Stimulated activated CD4-positive, alpha-beta T cell treated with anti-CD3 and anti-CD28 coated beads, TNF-alpha, amount 100 ng/mL, for 24 hours (primary cell): Measurements from ENCODE around the gene EIPR1.

Experiments used
- DNase-seq, 3 experiments: peaks; one replicate each; pipeline ENCODE4 v3.0.0-alpha.2; 2020; ENCODE audit warnings: low read depth in 3 of 3

EIPR1 gene

GRCh38 chr2:3176869-3177255, 200.8 kb downstream of the EIPR1 start:
- DNase-seq = no peak

DNA sequence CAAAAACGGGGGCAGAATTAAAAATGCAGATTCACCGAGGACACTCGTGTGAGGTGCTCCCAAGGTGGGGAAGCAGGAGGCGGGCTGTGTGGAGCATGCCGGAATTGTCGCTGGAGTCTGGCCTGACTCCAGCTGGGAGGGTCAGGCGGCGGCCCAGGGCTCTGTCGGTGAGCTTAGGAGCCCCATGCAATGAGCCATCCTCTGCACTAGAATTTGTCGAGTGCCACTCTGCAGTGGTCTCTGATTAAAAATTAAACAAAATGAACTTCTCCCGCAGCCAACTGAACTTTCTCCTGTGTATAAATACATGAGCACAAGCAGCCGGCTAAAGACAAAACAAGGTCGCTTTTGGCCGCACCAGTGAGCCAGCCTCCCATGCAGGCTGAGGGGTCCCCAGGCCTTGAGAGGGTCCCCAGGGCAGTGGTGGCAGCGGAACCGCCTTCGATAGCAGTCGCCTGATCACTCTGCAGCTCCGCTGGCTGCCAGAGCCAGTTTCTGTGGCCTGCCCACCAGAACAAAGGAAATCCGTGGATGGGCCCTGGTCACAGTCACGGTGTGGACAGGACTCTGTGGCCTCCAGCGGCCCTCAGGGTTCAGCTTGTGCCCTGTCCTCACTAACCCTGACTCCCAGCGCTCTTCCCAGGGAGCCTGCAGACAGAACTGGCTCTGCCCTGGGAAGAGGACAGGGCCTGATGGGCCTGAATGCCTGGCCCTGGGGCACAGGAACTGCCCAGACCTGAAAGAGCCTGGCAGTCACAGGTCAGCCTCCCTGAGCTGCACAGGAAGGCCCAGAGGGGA, 201.3 kb downstream of the EIPR1 start:
- DNase-seq = no peak

DNA sequence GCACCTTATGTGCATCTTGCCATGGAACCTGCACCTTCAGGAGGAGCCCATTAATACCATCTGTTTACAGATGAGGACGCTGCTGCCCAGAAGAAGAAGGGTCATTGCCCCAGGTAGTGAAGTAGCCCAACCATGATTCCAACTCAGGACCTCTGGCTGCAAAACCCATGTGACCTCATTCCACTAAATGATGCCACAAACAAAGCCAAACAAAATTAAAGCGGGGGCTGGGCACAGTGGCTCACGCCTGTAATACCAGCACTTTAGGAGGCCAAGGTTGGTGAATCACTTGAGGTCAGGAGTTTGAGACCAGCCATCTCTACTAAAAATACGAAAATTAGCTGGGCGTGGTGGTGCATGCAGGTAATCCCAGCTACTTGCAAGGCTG, 202.1 kb downstream of the EIPR1 start:
- no peak for DNase-seq

GRCh38 chr2:3174626-3175567, 202.7 kb downstream of the EIPR1 start:
- DNase-seq = no peak

GRCh38 chr2:3173031-3173430, 204.6 kb downstream of the EIPR1 start:
- DNase-seq = no peak

DNA sequence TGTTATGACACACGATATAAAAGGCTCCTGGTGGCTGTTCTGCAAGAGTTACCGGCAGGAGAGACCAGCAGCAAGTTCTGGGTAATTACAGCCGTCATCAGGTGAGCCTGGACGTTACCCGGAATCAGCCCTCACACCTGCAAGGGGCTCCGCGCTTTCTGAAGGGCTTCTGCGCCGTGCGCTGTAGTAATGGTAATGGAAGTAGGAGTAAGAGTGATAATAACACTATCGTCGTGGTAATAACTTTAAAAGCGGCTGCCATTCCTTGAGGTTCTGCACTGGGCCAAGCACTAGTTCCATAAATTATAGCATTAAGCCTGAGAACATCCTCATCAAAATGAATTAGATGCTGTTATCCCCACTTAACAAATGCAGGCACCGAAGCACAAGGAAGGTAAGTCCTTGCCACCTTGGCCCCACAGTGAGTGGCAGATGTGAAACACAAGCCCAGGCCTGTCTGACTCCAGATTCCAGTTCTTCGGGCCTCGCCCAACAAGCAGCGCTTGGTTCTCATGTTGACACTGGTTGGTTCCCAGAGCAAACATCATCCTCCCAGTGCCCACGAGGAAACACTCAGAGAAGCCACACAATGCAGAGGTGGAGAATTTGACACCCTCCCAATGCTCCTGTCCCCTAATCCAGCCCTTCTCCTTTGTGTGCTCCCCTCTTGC, 205.2 kb downstream of the EIPR1 start:
- no peak for DNase-seq

- DNase-seq = no peak
These were observed 205.9 kb downstream of the EIPR1 start for GRCh38 chr2:3171564-3172264.

GRCh38 chr2:3170792-3171455, 206.7 kb downstream of the EIPR1 start:
- DNase-seq = no peak

DNA sequence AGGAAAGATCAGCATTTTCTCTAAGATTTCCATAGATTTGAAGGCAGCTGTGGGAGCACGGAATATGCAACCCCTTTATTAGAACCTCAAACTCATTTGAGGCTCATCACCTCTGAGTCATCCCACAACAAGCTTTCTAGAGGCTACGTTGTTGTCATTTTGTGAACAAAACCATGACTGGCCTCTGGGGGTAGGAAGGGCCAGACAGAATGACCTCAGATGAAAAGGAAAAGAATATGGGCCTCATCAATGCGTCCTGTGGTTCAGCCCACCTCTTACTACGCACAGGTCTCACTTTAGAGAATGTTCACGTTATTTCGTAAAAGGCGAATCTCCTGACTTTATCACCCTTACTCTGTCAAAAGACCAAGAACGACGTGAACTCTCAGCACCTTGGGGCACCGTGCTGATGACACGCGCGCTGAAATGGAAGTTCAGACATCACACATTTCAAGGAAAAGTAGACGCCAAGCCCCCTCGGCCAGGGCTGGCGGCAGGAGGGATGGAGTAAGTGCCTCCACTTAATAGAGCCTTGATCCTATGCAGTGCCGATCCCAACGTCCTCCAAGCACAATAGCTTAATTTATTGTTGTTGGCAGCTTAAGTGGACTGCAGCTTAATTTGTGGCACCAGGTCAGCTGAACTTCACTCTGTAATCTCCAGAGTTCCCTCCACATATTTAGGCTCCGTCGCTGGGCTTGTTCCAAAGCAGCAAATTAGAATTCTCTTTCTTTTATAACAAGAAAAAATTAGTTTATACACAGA, 208.3 kb downstream of the EIPR1 start:
- no peak for DNase-seq

- DNase-seq = no peak
These were observed 209.3 kb downstream of the EIPR1 start for GRCh38 chr2:3168230-3168891.

- DNase-seq = no peak
These were observed 214.2 kb downstream of the EIPR1 start for GRCh38 chr2:3163401-3163800.

DNA sequence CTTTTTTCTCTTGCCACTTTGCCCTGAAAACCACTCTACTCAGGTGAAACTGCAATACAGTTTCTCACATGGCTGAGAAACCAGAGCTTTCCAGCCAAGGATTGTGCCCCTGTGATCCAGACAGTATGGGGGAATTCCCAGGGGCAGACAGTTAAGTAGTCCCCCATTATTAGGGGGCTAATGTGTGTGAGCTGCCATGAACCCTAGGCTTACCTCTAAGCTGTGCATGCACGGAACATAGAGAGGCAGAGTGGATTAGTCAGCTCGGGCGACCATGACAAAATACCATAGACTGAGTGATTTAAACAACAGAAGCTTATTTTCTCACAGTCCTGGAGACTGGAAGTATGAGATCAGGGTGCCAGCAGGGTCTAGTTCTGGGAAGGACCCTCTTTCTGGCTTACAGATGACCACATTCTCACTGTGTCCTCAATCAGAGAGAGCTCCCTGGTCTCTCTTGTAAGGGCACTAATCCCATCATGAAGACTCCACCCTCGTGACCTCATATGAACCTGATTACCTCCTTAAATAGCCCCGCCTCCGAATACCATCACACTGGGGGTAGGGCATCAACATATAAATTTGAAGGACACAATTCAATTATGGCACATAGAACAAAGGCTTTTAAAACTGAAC, 215.1 kb downstream of the EIPR1 start:
- no peak for DNase-seq

GRCh38 chr2:3160751-3161330, 216.8 kb downstream of the EIPR1 start:
- no peak for DNase-seq

DNA sequence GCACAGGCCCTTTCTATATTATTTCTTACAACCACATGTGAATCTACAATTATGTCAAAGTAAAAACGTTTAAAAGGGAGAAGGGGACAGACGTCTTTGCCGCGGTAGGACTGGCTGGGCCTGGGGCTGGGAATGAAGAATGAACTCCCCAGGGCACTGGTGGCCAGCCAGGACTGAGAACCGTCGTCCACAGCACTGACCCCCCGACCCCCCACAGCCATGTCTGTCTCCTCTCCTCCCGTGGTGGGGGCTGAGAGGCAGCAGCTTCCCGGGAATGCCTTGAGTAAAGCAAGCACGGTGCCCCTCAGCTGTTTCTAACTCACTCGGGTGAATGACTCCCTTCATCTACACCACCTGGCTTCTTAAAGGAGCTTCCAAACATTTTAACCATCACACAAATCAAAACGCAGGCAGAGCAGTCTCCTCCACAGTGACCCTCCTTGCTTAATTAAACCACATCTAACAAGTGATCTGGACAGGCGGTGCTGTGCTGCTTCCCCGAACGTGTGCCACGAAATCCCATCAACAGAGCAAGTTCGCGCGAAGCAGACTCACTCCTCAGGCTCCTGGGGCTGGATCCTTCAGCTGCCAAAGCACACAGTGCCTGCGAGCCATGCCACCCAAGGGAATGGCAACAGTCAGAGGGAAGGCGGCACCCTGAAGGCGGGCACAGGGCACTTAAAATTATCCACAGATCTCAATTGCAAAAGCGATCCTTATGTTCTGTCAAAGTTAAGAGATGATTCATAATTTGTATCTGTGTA, 217.7 kb downstream of the EIPR1 start:
- no peak for DNase-seq

- DNase-seq = no peak
These were observed 222.9 kb downstream of the EIPR1 start for GRCh38 chr2:3154700-3155099.

DNA sequence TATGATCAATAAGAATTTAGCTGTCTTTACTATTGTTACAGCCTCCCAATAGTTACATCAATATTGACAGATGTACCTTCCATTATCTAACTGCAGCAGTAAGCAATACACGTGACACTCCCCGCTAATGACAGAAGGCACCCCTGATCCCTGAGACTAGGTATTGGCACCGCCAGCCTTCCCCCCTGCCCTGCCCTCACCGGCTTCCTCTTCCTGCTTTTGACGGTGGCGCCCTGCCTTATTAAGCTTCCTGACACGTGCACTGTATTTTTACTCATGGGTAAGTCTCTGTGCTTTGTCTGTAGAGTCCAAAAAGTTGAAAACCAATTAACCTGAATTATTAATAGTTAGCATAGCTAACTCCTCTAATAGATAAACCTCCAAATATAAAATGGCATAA, 223.5 kb downstream of the EIPR1 start:
- DNase-seq = no peak

DNA sequence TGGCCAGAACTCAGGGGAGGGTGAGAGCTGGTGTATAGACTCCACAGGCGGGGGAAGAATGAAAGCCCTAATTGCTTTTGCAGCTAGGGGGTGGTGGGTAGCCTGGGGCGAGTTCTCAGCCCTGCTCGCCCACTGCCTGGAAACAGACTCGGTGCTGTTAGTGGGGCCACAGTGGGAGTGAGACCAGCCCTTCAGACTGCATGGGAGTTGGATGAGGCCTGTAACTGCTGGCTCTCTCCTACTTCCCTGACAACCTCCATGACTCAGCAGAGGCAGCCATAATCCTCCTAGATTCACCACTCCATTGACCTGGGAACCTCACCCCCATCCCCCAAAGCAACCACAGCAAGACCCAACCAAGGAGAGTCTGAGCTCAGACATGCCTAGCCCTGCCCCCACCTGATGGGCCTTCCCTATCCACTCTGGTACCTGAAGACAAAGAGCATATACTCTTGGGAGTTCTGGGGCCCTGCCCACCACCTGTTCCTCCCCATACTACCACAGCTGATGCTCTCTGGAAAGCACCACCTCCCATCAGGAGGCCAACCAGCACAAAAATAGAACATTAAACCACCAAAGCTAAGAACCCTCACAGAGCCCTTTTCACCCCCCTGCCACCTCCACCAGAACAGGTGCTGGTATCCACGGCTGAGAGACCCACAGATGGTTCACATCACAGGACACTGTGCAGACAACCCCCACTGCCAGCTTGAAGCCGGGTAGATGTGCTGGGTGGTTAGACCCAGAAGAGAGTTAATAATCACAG, 226.3 kb downstream of the EIPR1 start:
- no peak for DNase-seq
